ACC112 (cell line): ENCODE measurements around the gene LRBA.
"Not testable (repeated sequence)": the region's sequence is repeated elsewhere in the genome, so short reads cannot be mapped to it uniquely, and the experiment has no call there.

ENCODE experiments used
- H2AFZ ChIP-seq: fragments of 200-600 bp; sonication (generic); one replicate; pipeline ENCODE4 v1.6.0; 2017; ENCODE audit warnings: antibody characterized with exemption, low read length; ENCODE audit not compliant: unreplicated experiment
- H3K27ac ChIP-seq: fragments of 200-600 bp; sonication (generic); 2 replicates; pipeline ENCODE4 v1.5.1; 2014; ENCODE audit warnings: low read depth, mild to moderate bottlenecking, antibody characterized with exemption, low read length, moderate library complexity
- H3K27me3 ChIP-seq: fragments of 200-600 bp; sonication (generic); 2 replicates; pipeline ENCODE4 v1.6.1; 2014; ENCODE audit warnings: mild to moderate bottlenecking, antibody characterized with exemption, low read length, moderate library complexity, mixed read lengths; ENCODE audit not compliant: insufficient read depth
- H3K36me3 ChIP-seq: fragments of 200-600 bp; sonication (generic); 2 replicates; pipeline ENCODE4 v1.6.1; 2016; ENCODE audit warnings: mild to moderate bottlenecking, antibody characterized with exemption, low read length, moderate library complexity, mixed read lengths; ENCODE audit not compliant: insufficient read depth
- H3K4me1 ChIP-seq: fragments of 200-600 bp; sonication (generic); one replicate; pipeline ENCODE4 v1.6.1; 2016; ENCODE audit warnings: low read length, mixed read lengths; ENCODE audit not compliant: insufficient read depth, unreplicated experiment, control insufficient read depth
- H3K4me3 ChIP-seq: fragments of 200-600 bp; sonication (generic); 2 replicates; pipeline ENCODE4 v1.5.1; 2014; ENCODE audit warnings: mild to moderate bottlenecking, low read depth, low read length
- H3K79me2 ChIP-seq: fragments of 200-600 bp; sonication (generic); one replicate; pipeline ENCODE4 v1.6.0; 2016; ENCODE audit warnings: low read length; ENCODE audit not compliant: control insufficient read depth, unreplicated experiment, insufficient read depth

Gene LRBA

GRCh38 chr4:150574678-150575077 is 440.4 kb downstream of the LRBA start:
- H3K27ac ChIP-seq, result no peak overlapping the region
- H3K4me1 ChIP-seq, result peaks cover 27% of the 10 kb centered on the region
- no peaks in the 10 kb centered on the region for H3K36me3 ChIP-seq
- H3K79me2 ChIP-seq, result peaks cover 26% of the 10 kb centered on the region
- no peak overlapping the region for H3K4me3 ChIP-seq
- no peak overlapping the region for H2AFZ ChIP-seq
- H3K27me3 ChIP-seq, result no peaks in the 10 kb centered on the region

- no peak overlapping the region for H3K4me3 ChIP-seq
- H3K79me2 ChIP-seq, result peaks cover 18% of the 10 kb centered on the region
- no peaks in the 10 kb centered on the region for H3K27me3 ChIP-seq
- peaks cover 34% of the 10 kb centered on the region for H3K4me1 ChIP-seq
- H3K27ac ChIP-seq, result peak overlapping the region; percentile 19; the same call in 1 of the 2 replicates
- H3K36me3 ChIP-seq, result no peaks in the 10 kb centered on the region
- peak overlapping the region; percentile 32 for H2AFZ ChIP-seq
Measured at GRCh38 chr4:150573534-150573933, 441.6 kb downstream of the LRBA start.

- H3K27ac ChIP-seq, result peak overlapping the region; percentile 19; the same call in 1 of the 2 replicates
- H3K79me2 ChIP-seq, result peaks cover 13% of the 10 kb centered on the region
- H3K36me3 ChIP-seq, result no peaks in the 10 kb centered on the region
- H3K4me1 ChIP-seq, result peaks cover 34% of the 10 kb centered on the region
- H3K27me3 ChIP-seq, result no peaks in the 10 kb centered on the region
- H2AFZ ChIP-seq, result peak overlapping the region; percentile 32
- H3K4me3 ChIP-seq, result no peak overlapping the region
Measured at GRCh38 chr4:150572704-150573504, 442.2 kb downstream of the LRBA start.

DNA sequence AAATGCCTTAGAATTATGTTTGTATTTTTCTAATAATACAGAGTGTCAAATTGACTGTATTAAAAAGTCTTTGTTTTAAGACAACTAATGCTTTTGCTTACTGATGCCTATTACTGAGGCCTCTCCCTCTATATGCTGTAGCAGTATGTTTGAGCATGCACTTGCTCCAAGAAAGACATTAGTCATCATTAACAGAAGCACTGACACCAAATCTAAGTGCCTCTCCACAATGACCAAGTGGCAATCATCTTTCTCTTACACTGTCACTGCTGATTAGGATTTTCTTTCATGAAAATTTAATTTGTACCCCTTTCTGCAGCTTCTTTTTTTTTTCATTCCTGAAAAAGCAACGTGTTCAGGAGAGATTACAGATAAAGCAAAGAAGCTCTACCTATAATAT is 444.2 kb downstream of the LRBA start:
- no peak overlapping the region for H3K27ac ChIP-seq

GRCh38 chr4:150569998-150570535 is 445.0 kb downstream of the LRBA start:
- Histone ChIP-seq H3K27me3 (no peaks in the 10 kb centered on the region), H3K4me3 (no peak overlapping the region), H3K36me3 (no peaks in the 10 kb centered on the region), H3K4me1 (peaks cover 34% of the 10 kb centered on the region), H2AFZ (no peak overlapping the region), H3K27ac (no peak overlapping the region), H3K79me2 (peaks cover 6% of the 10 kb centered on the region)

More for the DNA sequence above, 444.2 kb downstream of the LRBA start:
- Histone ChIP-seq H3K36me3 (no peaks in the 10 kb centered on the region), H3K79me2 (peaks cover 10% of the 10 kb centered on the region), H3K4me1 (peaks cover 34% of the 10 kb centered on the region), H3K4me3 (no peak overlapping the region), H3K27me3 (no peaks in the 10 kb centered on the region), H2AFZ (no peak overlapping the region)

GRCh38 chr4:150569384-150569987 is 445.6 kb downstream of the LRBA start:
- no peak overlapping the region for H3K27ac ChIP-seq
- peaks cover 34% of the 10 kb centered on the region for H3K4me1 ChIP-seq
- no peak overlapping the region for H2AFZ ChIP-seq

GRCh38 chr4:150567070-150567469 is 448.0 kb downstream of the LRBA start:
- Histone ChIP-seq H3K27ac (no peak overlapping the region), H3K4me1 (peaks cover 19% of the 10 kb centered on the region), H3K27me3 (no peaks in the 10 kb centered on the region), H3K4me3 (no peak overlapping the region), H3K79me2 (no peaks in the 10 kb centered on the region), H2AFZ (no peak overlapping the region), H3K36me3 (no peaks in the 10 kb centered on the region)

More at GRCh38 chr4:150569384-150569987, 445.6 kb downstream of the LRBA start:
- H3K79me2 ChIP-seq, result peaks cover 6% of the 10 kb centered on the region
- H3K27me3 ChIP-seq, result no peaks in the 10 kb centered on the region
- H3K36me3 ChIP-seq, result no peaks in the 10 kb centered on the region
- H3K4me3 ChIP-seq, result no peak overlapping the region

DNA sequence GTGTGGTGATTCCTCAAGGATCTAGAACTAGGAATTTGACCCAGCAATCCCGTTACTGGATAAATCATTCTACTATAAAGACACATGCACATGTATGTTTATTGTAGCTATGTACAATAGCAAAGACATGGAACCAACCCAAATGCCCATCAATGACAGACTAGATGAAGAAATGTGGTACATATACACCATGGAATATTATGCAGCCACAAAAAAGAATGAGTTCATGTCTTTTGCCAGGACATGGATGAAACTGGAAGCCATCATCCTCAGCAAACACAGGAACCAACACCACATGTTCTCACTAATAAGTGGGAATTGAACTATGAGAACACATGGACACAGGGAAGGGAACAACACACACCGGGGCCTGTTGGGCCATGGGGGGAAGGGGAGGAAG is 450.1 kb downstream of the LRBA start:
- not testable (repeated sequence) for H3K79me2 ChIP-seq, H3K27me3 ChIP-seq, H3K27ac ChIP-seq, H3K4me1 ChIP-seq, H2AFZ ChIP-seq, H3K36me3 ChIP-seq, H3K4me3 ChIP-seq

GRCh38 chr4:150562751-150563150 is 452.3 kb downstream of the LRBA start:
- Histone ChIP-seq H3K36me3 (no peaks in the 10 kb centered on the region), H3K4me1 (no peaks in the 10 kb centered on the region), H3K27ac (no peak overlapping the region), H3K79me2 (no peaks in the 10 kb centered on the region), H2AFZ (no peak overlapping the region), H3K27me3 (no peaks in the 10 kb centered on the region), H3K4me3 (no peak overlapping the region)

- Histone ChIP-seq H3K4me1 (no peaks in the 10 kb centered on the region), H3K27me3 (no peaks in the 10 kb centered on the region), H2AFZ (no peak overlapping the region), H3K79me2 (no peaks in the 10 kb centered on the region), H3K4me3 (no peak overlapping the region), H3K36me3 (no peaks in the 10 kb centered on the region), H3K27ac (no peak overlapping the region)
Measured at GRCh38 chr4:150562250-150562649, 452.8 kb downstream of the LRBA start.
